HepG2 (cell line): ENCODE results near the gene ICAM2. TPM values are rescaled to one million over a fixed set of nuclear protein-coding genes. Genes with fewer than 3 reads are reported as not detected.
A peak's percentile ranks its signal among the peaks of the same experiment; 100 is the strongest.

Experiments
- ATAC-seq: fragments of 200-7000 bp; cut with Tn5 transposase; 3 replicates; pipeline ENCODE4 v1.9.1; 2020; ENCODE audit warnings: mild to moderate bottlenecking, moderate library complexity
- BruUV-seq: library from RNA; stranded (reverse); fragments of 400-500 nt; replicated peaks from 2 replicates; lab custom pipeline; 2021; lab: Mats Ljungman, UMichigan
- CTCF ChIA-PET: fragments of 300-600 bp; formaldehyde crosslinking; extraction: SDS; loops from one replicate; lab custom pipeline; 2021; ENCODE audit warnings: low total read pairs, inconsistent platforms, low intra/inter-chr PET ratio; lab: Yijun Ruan, JAX
- POLR2A ChIA-PET: fragments of 350-600 bp; sonication (Branson Sonifier 250); formaldehyde crosslinking; loops from one replicate; lab custom pipeline; 2020; ENCODE audit warnings: antibody characterized with exemption, inconsistent platforms; lab: Yijun Ruan, JAX
- DNase-seq: peaks from one replicate; pipeline ENCODE4 v3.0.0-alpha.2; 2015; ENCODE audit warnings: low spot score
- FAIRE-seq: peaks from 3 replicates; lab custom pipeline; 2011; peaks lifted over from hg19 to GRCh38; lab: Jason Lieb, UNC
- H2AFZ ChIP-seq: one replicate; pipeline ENCODE4 v1.6.1; 2011; ENCODE audit warnings: low read length, inconsistent platforms
- H3K27ac ChIP-seq: fragments of 300-600 bp; 3 replicates; pipeline ENCODE4 v1.8.0; 2011; ENCODE audit warnings: mixed run types, mild to moderate bottlenecking, mixed read lengths, low read length, inconsistent platforms; ENCODE audit not compliant: insufficient read depth; ENCODE audit errors: extremely low read length
- H3K27me3 ChIP-seq, 2 experiments: fragments of 200-600 bp in 1 of 2; 2 replicates in 1 of 2; 3 replicates in 1 of 2; pipeline versions ENCODE4 v1.6.0 to v1.8.0; 2011; ENCODE audit warnings: low read length in 2 of 2, mild to moderate bottlenecking in 2 of 2, moderate library complexity in 2 of 2, inconsistent platforms in 1 of 2; ENCODE audit not compliant: insufficient read depth in 2 of 2, control insufficient read depth in 1 of 2
- H3K36me3 ChIP-seq, 2 experiments: fragments of 200-600 bp in 1 of 2; replicated peaks in 1 of 2; 2 replicates in 1 of 2; 3 replicates in 1 of 2; pipeline versions ENCODE4 v1.5.1 to v1.8.0; 2011; ENCODE audit warnings: low read length in 2 of 2, inconsistent platforms in 1 of 2; ENCODE audit not compliant: insufficient read depth in 2 of 2, control insufficient read depth in 1 of 2
- H3K4me1 ChIP-seq: 2 replicates; pipeline ENCODE4 v1.5.1; 2012; ENCODE audit warnings: low read length, inconsistent platforms; ENCODE audit not compliant: insufficient read depth
- H3K4me2 ChIP-seq: 2 replicates; pipeline ENCODE4 v1.6.0; 2011; ENCODE audit warnings: low read depth, low read length, inconsistent platforms
- H3K4me3 ChIP-seq, 3 experiments: fragments of 200-600 bp in 1 of 3; sonication (generic), shearing (Covaris generic) in 1 of 3; replicated peaks in 1 of 3; 2 replicates each; pipeline ENCODE4 v1.5.1; 2011 to 2016; ENCODE audit warnings: low read length in 3 of 3, inconsistent platforms in 2 of 3, low read depth in 2 of 3, mild to moderate bottlenecking in 2 of 3, control low read depth in 1 of 3, mixed read lengths in 1 of 3; ENCODE audit not compliant: insufficient read depth in 1 of 3
- H3K79me2 ChIP-seq: one replicate; pipeline ENCODE4 v1.6.1; 2011; ENCODE audit warnings: low read length, inconsistent platforms; ENCODE audit not compliant: insufficient read depth
- H3K9ac ChIP-seq: 2 replicates; pipeline ENCODE4 v1.6.0; 2011; ENCODE audit warnings: mild to moderate bottlenecking, low read depth, low read length, inconsistent platforms; ENCODE audit not compliant: insufficient read depth
- H3K9me3 ChIP-seq: 2 replicates; pipeline ENCODE4 v1.5.1; 2012; ENCODE audit warnings: mild to moderate bottlenecking, low read length
- H4K20me1 ChIP-seq: 2 replicates; pipeline ENCODE4 v1.6.0; 2011; ENCODE audit warnings: inconsistent platforms, mild to moderate bottlenecking, low read length, moderate library complexity; ENCODE audit not compliant: insufficient read depth
- FOSL1 ChIP-seq: sonication (generic); formaldehyde crosslinking; IDR thresholded peaks from 2 replicates; pipeline ENCODE4 v1.9.0; 2021; ENCODE audit warnings: missing genetic modification reagents, borderline replicate concordance
- FOXA3 ChIP-seq: IDR thresholded peaks from 2 replicates; pipeline ENCODE4 v1.6.1; 2016; ENCODE audit warnings: missing genetic modification reagents, missing compliant biosample characterization
- GPBP1L1 ChIP-seq: sonication (generic); formaldehyde crosslinking; IDR thresholded peaks from 2 replicates; pipeline ENCODE4 v1.5.0; 2020; ENCODE audit warnings: mild to moderate bottlenecking, missing genetic modification reagents
- HNF1A ChIP-seq, 2 experiments: sonication (generic) in 1 of 2; formaldehyde crosslinking in 1 of 2; IDR thresholded peaks; 2 replicates each; pipeline versions ENCODE4 v1.4.0 to v1.6.1; 2016 to 2020; ENCODE audit warnings: borderline replicate concordance in 1 of 2, low read depth in 1 of 2, mild to moderate bottlenecking in 1 of 2, missing genetic modification reagents in 1 of 2
- NFYC ChIP-seq: IDR thresholded peaks from 2 replicates; pipeline ENCODE4 v1.6.1; 2016; ENCODE audit warnings: missing genetic modification reagents, missing compliant biosample characterization
- PBX3 ChIP-seq: sonication (generic); formaldehyde crosslinking; IDR thresholded peaks from 2 replicates; pipeline ENCODE4 v1.8.1; 2023; ENCODE audit warnings: missing genetic modification reagents, inconsistent platforms, borderline replicate concordance
- THAP8 ChIP-seq: sonication (generic); formaldehyde crosslinking; IDR thresholded peaks from 2 replicates; pipeline ENCODE4 v1.5.1; 2020; ENCODE audit warnings: missing genetic modification reagents, mild to moderate bottlenecking, borderline replicate concordance
- WGBS: methylation state at CpG from one replicate; pipeline ENCODE4 v1.1.6; 2017; ENCODE audit warnings: low lambda C conversion rate; 5-methylcytosine and 5-hydroxymethylcytosine counted together
- in situ Hi-C: cut with HindIII; loops from 2 replicates; pipeline ENCODE4 v1.10.0; 2017; ENCODE audit warnings: low pct_unique_long_range_greater_than_20kb; ENCODE audit not compliant: extremely low pct_ligation_motif_present
- intact Hi-C: fragments of 100-400 bp; cut with micrococcal nuclease; formaldehyde crosslinking; loops from one replicate; pipeline ENCODE4 v1.10.0; 2022; ENCODE audit not compliant: unreplicated experiment
- polyA plus RNA-seq, 8 experiments: library from polyadenylated mRNA; depleted of rRNA in 3 of 8; stranded (reverse) in 7 of 8; unstranded in 1 of 8; fragments of >200 nt; fragmentation: Illumina TruSeq in 4 of 8; extraction: Trizol in 4 of 8; gene quantifications; 2 replicates each; pipeline versions ENCODE4 v1.2.1 to v1.2.3, GENCODE V29; 2011 to 2016; ENCODE audit warnings: low read depth in 4 of 8, missing spikeins in 1 of 8, mixed read lengths in 1 of 8; ENCODE audit not compliant: insufficient read depth in 1 of 8
- total RNA-seq, 5 experiments: library from RNA; depleted of rRNA; stranded (reverse); fragments of >200 nt; fragmentation: Illumina TruSeq; extraction: Trizol; gene quantifications; 2 replicates each; pipeline ENCODE4 v1.2.3, GENCODE V29; 2016; ENCODE audit warnings: low read depth in 1 of 5

Gene ICAM2
- total and polyA plus RNA-seq, 2 of the 13 experiments (the other 11 are each of a cell fraction or from before 2014, with no cell fraction given) = 10.9 to 20.8 TPM

- WGBS = 96% methylated on average over 5 of the region's 5 CpGs
- Histone ChIP-seq H3K9ac (no peak overlapping the region), H3K4me1 (peaks cover 22% of the 10 kb centered on the region), H3K4me3 (no peak overlapping the region), H2AFZ (no peak overlapping the region), H3K9me3 (no peaks in the 10 kb centered on the region), H3K27me3 (no peaks in the 10 kb centered on the region), H3K36me3 (peaks cover 13 to 68% of the 10 kb centered on the region in 2 experiments; a peak in 4 of 5 replicates), H3K27ac (no peak overlapping the region), H3K4me2 (no peak overlapping the region), H4K20me1 (no peaks in the 10 kb centered on the region), H3K79me2 (no peaks in the 10 kb centered on the region)
- in situ Hi-C loops = loop anchor here (5.0 to 10.0 kb wide), 2 partner anchors 69 to 222 kb away; partner anchors contain the start of gene ERN1
- DNase-seq (no peak), ATAC-seq (no peak), FAIRE-seq (no peak)
- intact Hi-C loops = loop anchor here (1.0 kb wide), 2 partner anchors 70 to 219 kb away; no protein-coding TSS in a partner anchor
- CTCF ChIA-PET = interaction anchor here (1.5 to 3.4 kb wide), 2 partner anchors 34 to 70 kb away, joined by 4 to 67 read pairs; no protein-coding TSS in a partner anchor
- BruUV-seq = no TSS peak
- POLR2A ChIA-PET = interaction anchor here (1.1 to 2.3 kb wide), 7 partner anchors 12 to 82 kb away, joined by 3 to 24 read pairs (median 13); partner anchors contain the start of gene ERN1
- TF ChIP-seq GPBP1L1 (CRISPR knock-in tag) = no peak
- TF ChIP-seq FOSL1 (CRISPR knock-in tag) = 0 out of 2 replicates have a peak, but pooled peaks have one; percentile 10
These were observed 42.7 kb upstream of the ICAM2 start for GRCh38 chr17:64063088-64063487.

- no peak overlapping the region for H3K27ac ChIP-seq
- no peak for DNase-seq
- in situ Hi-C loops = loop anchor here (5.0 to 10.0 kb wide), 2 partner anchors 71 to 223 kb away; partner anchors contain the start of gene ERN1
- no peak for TF ChIP-seq NFYC (CRISPR knock-in tag)
- TF ChIP-seq THAP8 = no peak
- TF ChIP-seq HNF1A (IDR thresholded peaks at IDR 0.05; ENCODE audit: low read depth) = no peak
- TF ChIP-seq HNF1A (CRISPR knock-in tag; IDR thresholded peaks at IDR 0.05; ENCODE audit: borderline replicate concordance) = no peak
- TF ChIP-seq FOXA3 (CRISPR knock-in tag) = no peak
- no peak for TF ChIP-seq PBX3 (CRISPR knock-in tag)
These were observed 40.9 kb upstream of the ICAM2 start for GRCh38 chr17:64061178-64061898.

More at GRCh38 chr17:64061178-64061898, 40.9 kb upstream of the ICAM2 start:
- H3K4me3 ChIP-seq = no peak overlapping the region
- no TSS peak for BruUV-seq
- POLR2A ChIA-PET = interaction anchor here (1.3 to 2.6 kb wide), 3 partner anchors 13 to 73 kb away, joined by 3 to 8 read pairs (median 6); no protein-coding TSS in a partner anchor
- over 99% methylated on average over 5 of the region's 5 CpGs for WGBS
- H4K20me1 ChIP-seq = no peaks in the 10 kb centered on the region
- CTCF ChIA-PET = no interaction called here
- no peak overlapping the region for H2AFZ ChIP-seq
- H3K79me2 ChIP-seq = no peaks in the 10 kb centered on the region
- intact Hi-C loops = no loop called here
- H3K4me1 ChIP-seq = peaks cover 29% of the 10 kb centered on the region
- ATAC-seq (no peak), FAIRE-seq (peak; percentile 28)
- H3K9ac ChIP-seq = no peak overlapping the region
- H3K27me3 ChIP-seq = no peaks in the 10 kb centered on the region
- no peaks in the 10 kb centered on the region for H3K9me3 ChIP-seq
- no peak overlapping the region for H3K4me2 ChIP-seq
- H3K36me3 ChIP-seq = peaks cover 12 to 66% of the 10 kb centered on the region in 2 experiments
